Measurements from ENCODE around the gene SUPT3H.
"Not testable (repeated sequence)": the region's sequence is repeated elsewhere in the genome, so short reads cannot be mapped to it uniquely, and the experiment has no call there.

SUPT3H gene

DNA sequence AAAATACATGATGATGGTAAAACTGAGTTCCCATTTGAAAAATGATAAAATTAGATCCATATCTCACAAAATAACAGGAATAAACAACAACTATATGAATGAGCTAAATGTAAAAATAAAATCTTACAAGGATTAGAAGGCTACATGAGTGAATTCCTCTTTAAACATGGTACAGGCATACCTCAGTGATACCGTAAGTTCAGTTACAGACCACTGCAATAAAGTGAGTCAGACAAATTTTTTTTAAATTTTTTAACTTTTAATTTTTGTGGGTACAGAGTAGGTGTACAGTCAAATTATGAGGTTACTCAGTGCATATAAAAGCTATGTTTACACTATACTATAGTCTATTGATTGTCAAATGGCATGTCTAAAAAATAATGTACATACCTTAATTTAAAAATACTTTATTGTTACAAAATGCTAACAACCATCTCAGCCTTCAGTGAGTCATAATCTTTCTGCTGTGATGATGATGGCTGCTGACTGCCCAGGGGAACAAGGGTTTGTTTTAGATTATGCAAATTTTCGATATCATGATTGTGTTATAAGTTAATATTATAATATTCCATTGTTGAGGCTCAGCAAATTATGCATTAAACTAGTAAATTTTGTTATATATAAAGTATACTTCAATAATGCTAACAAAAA is 272.4 kb downstream of the SUPT3H start:
- no peak for DNase-seq

DNA sequence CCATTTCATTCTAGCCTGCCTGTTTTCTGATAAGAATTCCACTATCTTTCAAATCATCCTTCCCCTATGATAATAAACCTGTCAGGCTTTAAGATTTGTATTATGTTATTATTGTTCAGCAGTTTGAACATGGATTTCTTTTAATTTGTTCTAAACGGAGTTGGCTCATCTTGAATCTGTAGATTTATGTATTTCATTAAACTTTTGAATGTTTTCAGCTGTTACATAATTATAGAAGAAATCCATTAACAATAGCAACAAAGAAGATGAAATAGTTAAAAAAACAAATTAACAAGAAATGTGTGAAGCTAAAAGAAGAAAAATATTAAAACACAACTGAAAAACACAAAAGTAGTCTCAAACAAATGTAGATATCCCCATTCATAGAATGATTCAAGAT is 273.3 kb downstream of the SUPT3H start:
- DNase-seq: no peak

DNA sequence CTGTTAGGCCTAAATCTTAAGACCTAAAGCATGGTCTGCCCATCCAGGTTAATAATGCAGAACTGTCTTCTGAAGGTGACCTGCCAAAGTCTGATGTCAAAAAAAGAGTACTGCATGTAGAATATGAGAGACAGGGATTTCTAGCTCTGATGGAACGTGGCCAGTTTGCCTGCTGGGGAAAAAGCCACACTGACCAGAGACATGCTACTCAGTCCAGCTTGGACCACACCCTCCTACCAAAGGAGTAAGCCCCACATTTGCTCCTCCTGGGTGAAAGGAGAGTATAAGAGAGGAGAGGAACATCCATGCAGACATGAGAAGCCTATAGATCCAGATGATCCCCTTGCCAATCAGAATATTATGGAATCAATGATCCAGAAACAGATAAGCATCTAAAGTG is 279.5 kb downstream of the SUPT3H start:
- DNase-seq: no peak

DNA sequence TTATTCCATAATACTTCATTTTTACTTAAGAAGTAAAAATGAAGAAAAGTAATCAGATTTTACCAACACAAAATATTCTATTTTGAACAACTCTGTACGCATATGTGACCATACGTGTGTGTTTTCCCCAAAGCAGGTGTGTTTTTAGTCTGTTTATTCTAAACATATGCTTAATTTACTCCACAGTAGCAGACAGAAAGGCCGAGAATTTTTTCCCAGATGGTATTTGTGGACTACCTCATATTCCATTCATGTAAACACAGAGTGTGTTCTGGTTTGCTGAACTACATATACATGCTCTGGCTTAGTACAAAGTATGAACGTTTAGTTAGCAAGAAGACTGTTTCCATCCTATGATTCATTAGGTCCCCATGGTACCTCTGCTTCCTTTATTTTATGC is 282.9 kb downstream of the SUPT3H start:
- no peak for DNase-seq

- no peak for DNase-seq
Measured at GRCh38 chr6:45092135-45092534, 285.6 kb downstream of the SUPT3H start.

GRCh38 chr6:45086360-45087084 is 291.2 kb downstream of the SUPT3H start:
- DNase-seq: no peak

- DNase-seq: no peak
Measured at GRCh38 chr6:45084257-45084656, 293.5 kb downstream of the SUPT3H start.

DNA sequence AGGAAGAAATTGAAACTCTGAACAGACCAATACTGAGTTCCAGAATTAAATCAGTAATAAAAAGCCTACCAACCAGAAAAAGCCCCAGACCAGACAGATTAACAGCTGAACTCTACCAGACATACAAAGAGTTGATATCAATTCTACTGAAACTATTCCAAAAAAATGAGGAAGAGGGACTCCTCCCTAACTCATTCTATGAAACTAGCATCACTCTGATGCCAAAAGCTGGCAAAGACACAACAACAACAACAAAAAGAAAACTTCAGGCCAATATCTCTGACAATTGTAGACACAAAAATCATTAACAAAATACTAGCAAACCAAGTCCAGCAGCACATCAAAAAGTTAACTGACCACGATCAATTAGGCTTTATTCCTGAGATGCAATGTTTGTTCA is 295.6 kb downstream of the SUPT3H start:
- no peak for DNase-seq

DNA sequence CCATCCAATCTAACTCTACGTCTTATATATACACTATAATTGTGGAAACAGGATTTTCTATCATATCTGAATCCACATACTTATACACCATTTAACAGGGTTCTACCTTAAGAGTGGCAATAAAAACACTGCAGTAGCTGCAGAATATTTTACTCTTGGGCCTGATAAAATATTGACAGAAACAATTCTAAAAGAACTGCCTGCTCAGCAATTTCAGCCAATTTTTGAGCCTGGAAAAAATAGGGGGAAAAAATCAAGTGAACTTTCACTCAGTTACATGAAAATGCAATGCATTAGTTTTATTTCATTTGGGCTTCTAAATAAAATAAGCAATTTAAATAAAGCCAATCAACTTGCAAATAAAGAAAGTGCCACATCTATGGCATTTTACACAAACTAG is 296.1 kb downstream of the SUPT3H start:
- DNase-seq: no peak

DNA sequence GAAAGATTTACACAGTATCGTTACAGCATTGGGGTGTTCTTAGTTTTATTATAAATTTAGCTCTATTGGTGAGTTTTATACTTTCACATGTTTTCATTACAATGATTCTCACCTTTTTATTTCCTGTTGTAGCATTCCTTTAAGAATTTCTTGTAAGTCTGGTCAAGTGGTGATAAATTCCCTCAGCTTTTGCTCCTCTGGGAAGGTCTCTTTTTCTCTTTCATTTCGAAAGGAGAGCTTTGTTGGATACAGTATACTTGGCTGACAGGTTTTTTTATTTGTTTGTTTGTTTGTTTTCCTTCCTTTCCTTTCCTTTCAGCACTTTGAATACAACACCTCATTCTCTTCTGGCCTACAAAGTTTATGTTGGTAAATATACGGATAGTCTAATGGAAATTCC is 299.3 kb downstream of the SUPT3H start:
- DNase-seq: no peak

- no peak for DNase-seq
Measured at GRCh38 chr6:45076217-45076930, 301.4 kb downstream of the SUPT3H start.

GRCh38 chr6:45075246-45075645 is 302.5 kb downstream of the SUPT3H start:
- peak; percentile 79 for DNase-seq

DNA sequence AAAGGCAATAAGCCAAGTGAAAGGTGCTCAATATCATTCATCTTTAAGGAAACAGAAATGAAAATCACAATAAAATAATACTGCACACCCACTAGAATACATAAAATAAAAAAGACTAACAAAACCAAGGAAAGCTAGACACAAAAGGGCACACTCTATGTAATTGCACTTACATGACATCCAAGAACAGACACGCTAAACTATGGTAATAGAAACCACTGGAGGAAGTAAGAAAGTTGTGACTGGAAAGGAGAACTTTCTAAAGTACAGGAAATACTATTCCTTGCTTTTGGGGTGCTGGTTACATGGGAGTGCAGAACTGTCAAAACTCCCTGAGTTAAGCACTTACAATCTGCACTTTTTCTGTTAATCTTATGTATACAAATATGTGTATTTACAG is 303.3 kb downstream of the SUPT3H start:
- DNase-seq: no peak

- DNase-seq: no peak
Measured at GRCh38 chr6:45073771-45074170, 304.0 kb downstream of the SUPT3H start.

DNA sequence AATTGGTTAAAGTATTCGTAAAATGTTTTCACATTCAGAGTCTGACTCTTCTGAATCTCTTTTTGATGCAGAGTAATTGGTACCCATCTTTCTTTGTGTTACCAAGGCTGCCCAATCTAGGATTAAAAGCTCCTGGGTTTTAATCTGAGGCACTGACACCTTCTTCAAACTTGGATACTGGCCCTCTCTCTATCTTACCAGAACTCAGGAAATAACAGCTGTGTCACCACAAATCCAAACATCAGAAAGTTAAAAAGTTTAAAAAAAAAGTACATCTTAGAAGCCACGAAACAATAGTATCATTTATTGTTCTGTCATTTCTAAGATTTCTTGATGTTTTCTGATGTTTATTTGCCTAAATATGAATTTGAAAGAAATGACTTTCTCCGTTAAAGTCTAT is 305.1 kb downstream of the SUPT3H start:
- DNase-seq: no peak

DNA sequence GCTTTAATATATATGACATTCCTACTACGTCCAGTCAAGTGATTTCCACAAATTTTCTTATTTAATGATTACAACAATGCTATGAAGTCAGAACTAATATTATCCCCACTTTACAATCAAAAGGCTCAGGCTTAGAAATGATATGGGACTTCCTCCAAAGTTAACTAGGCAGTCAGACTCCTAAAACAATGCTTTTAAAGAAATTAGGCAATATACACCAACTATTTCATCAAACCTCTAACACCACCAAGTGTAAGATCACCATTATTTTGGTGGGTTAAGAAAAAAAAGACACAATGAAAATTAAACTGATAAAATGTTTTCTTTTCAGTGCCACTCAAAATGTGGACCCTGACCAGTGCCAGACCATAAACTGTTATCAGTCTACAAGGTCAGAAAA is 305.7 kb downstream of the SUPT3H start:
- DNase-seq: no peak

GRCh38 chr6:45069091-45069490 is 308.6 kb downstream of the SUPT3H start:
- DNase-seq: no peak

GRCh38 chr6:45067446-45067845 is 310.3 kb downstream of the SUPT3H start:
- DNase-seq: not testable (repeated sequence)

DNA sequence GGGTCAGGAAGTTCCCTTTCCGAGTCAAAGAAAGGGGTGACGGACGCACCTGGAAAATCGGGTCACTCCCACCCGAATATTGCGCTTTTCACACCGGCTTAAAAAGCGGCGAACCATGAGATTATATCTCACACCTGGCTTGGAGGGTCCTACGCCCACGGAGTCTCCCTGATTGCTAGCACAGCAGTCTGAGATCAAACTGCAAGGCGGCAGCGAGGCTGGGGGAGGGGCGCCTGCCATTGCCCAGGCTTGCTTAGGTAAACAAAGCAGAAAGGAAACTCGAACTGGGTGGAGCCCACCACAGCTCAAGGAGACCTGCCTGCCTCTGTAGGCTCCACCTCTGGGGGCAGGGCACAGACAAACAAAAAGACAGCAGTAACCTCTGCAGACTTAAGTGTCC is 315.1 kb downstream of the SUPT3H start:
- DNase-seq: not testable (repeated sequence)

DNA sequence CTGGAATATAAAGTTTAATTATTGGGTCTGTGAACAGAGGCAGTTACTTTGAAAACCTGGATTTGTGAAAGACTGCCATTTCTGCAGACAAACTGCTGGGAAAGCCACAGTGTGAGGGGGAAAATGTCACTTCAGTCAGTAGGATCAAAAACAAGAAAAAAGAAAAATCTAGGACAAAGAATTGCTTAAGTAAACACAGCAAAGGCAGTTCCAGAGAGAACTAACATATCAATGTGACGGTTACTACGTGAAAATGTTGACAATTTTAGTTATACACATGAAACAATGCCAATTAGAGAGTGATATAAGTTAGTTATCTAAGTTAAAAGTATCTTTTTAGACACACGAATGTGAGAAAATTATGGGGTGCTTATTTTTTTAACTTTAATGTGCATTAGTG is 320.0 kb downstream of the SUPT3H start:
- DNase-seq: no peak

GRCh38 chr6:45054610-45055009 is 323.1 kb downstream of the SUPT3H start:
- peak; percentile 26 for DNase-seq

- no peak for DNase-seq
Measured at GRCh38 chr6:45052325-45052724, 325.4 kb downstream of the SUPT3H start.

GRCh38 chr6:45049188-45049843 is 328.4 kb downstream of the SUPT3H start:
- DNase-seq: no peak

DNA sequence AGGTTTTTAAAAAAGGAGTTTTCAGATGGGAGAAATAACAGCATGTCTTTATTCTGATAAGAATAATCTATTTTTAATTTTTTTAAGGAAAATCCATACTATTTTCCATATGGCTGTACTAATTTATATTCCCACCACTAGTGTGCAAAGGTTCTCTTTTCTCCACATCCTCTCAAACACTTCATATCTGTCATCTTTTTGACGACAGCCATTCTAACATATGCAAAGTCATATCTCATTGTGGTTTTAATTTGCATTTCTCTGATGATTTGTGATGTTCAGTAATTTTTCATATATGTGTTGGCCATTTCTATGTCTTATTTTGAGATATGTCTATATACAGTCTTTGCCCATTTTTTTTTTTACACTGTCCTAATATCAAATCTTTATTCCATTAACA is 330.2 kb downstream of the SUPT3H start:
- DNase-seq: no peak

Data from NCI-H226 (cell line).